GM12878 (cell line): ENCODE data around the gene STAG1. TPM values are rescaled to one million over a fixed set of nuclear protein-coding genes. Genes with fewer than 3 reads are reported as not detected.
A peak's percentile ranks its signal among the peaks of the same experiment; 100 is the strongest.

Experiments used
- ATAC-seq: fragments of 200-7000 bp; cut with Tn5 transposase; 3 replicates; pipeline ENCODE4 v1.9.1; 2020; ENCODE audit warnings: mild to moderate bottlenecking, moderate library complexity
- BruUV-seq: library from RNA; stranded (reverse); fragments of 400-500 nt; replicated peaks from 2 replicates; lab custom pipeline; 2021; lab: Mats Ljungman, UMichigan
- CTCF ChIA-PET: fragments of 300-600 bp; sonication (Branson Sonifier 250); formaldehyde crosslinking; extraction: SDS; loops from one replicate; lab custom pipeline; 2021; ENCODE audit warnings: inconsistent platforms; lab: Yijun Ruan, JAX
- POLR2A ChIA-PET: fragments of 350-600 bp; formaldehyde crosslinking; extraction: SDS; loops from one replicate; lab custom pipeline; 2021; ENCODE audit warnings: inconsistent platforms; lab: Charles Lee
- RAD21 ChIA-PET: fragments of 300-600 bp; sonication (Branson Sonifier 250); formaldehyde crosslinking; loops from one replicate; lab custom pipeline; 2023; ENCODE audit warnings: antibody characterized with exemption; ENCODE audit not compliant: unreplicated experiment; lab: Charles Lee
- SMC1A ChIA-PET: fragments of 300-600 bp; sonication (Branson Sonifier 250); formaldehyde crosslinking; loops from one replicate; lab custom pipeline; 2023; ENCODE audit not compliant: unreplicated experiment, uncharacterized antibody; lab: Charles Lee
- DNase-seq: peaks from one replicate; pipeline ENCODE4 v3.0.0-alpha.2; 2011; ENCODE audit warnings: low read depth, low spot score
- FAIRE-seq: peaks from 3 replicates; lab custom pipeline; 2011; peaks lifted over from hg19 to GRCh38; lab: Jason Lieb, UNC
- H2AFZ ChIP-seq: 2 replicates; pipeline ENCODE4 v1.6.0; 2011; ENCODE audit warnings: low read depth, low read length, control low read depth; ENCODE audit not compliant: control insufficient read depth
- H3K27ac ChIP-seq: 2 replicates; pipeline ENCODE4 v1.5.1; 2011; ENCODE audit warnings: control low read depth; ENCODE audit not compliant: control insufficient read depth, insufficient read depth
- H3K27me3 ChIP-seq, 2 experiments: replicated peaks in 1 of 2; 2 replicates each; pipeline versions ENCODE4 v1.6.0 to v1.6.1; 2011; ENCODE audit warnings: low read length in 1 of 2; ENCODE audit not compliant: control insufficient read depth in 2 of 2, insufficient read depth in 2 of 2
- H3K36me3 ChIP-seq, 2 experiments: 2 replicates each; pipeline ENCODE4 v1.5.1; 2011; ENCODE audit warnings: low read length in 1 of 2; ENCODE audit not compliant: control insufficient read depth in 2 of 2, insufficient read depth in 2 of 2
- H3K4me1 ChIP-seq: 2 replicates; pipeline ENCODE4 v1.6.1; 2011; ENCODE audit warnings: mild to moderate bottlenecking, low read length, moderate library complexity, mixed read lengths; ENCODE audit not compliant: control insufficient read depth, insufficient read depth
- H3K4me2 ChIP-seq: 2 replicates; pipeline ENCODE4 v1.6.0; 2011; ENCODE audit warnings: control low read depth; ENCODE audit not compliant: control insufficient read depth, insufficient read depth
- H3K4me3 ChIP-seq: fragments of 200-600 bp; sonication (generic); 2 replicates; pipeline ENCODE4 v1.5.1; 2016
- H3K79me2 ChIP-seq: 2 replicates; pipeline ENCODE4 v1.6.0; 2011; ENCODE audit warnings: low read length; ENCODE audit not compliant: control insufficient read depth, insufficient read depth
- H3K9ac ChIP-seq: 2 replicates; pipeline ENCODE4 v1.8.0; 2011; ENCODE audit warnings: low read length, control low read depth, mixed read lengths; ENCODE audit not compliant: control insufficient read depth, insufficient read depth
- H3K9me3 ChIP-seq: replicated peaks from 3 replicates; pipeline ENCODE4 v1.5.1; 2011; ENCODE audit warnings: mild to moderate bottlenecking, low read length; ENCODE audit not compliant: control insufficient read depth, insufficient read depth
- H4K20me1 ChIP-seq: 2 replicates; pipeline ENCODE4 v1.6.0; 2011; ENCODE audit not compliant: control insufficient read depth, insufficient read depth
- BHLHE40 ChIP-seq, 2 experiments: fragments of 450-650 bp in 1 of 2; IDR thresholded peaks; 2 replicates each; pipeline ENCODE4 v1.6.1; 2011 to 2017; ENCODE audit warnings: low read depth in 2 of 2, borderline replicate concordance in 1 of 2, improper control_type of control experiment in 1 of 2, low read length in 1 of 2, mild to moderate bottlenecking in 1 of 2
- PAX8 ChIP-seq: fragments of 450-650 bp; IDR thresholded peaks from 2 replicates; pipeline ENCODE4 v1.6.1; 2017; ENCODE audit warnings: mild to moderate bottlenecking, moderate library complexity
- RELB ChIP-seq: fragments of 450-650 bp; IDR thresholded peaks from 2 replicates; pipeline ENCODE4 v1.6.1; 2017; ENCODE audit warnings: low read depth, mild to moderate bottlenecking, moderate library complexity
- SMAD5 ChIP-seq: IDR thresholded peaks from 2 replicates; pipeline ENCODE4 v1.6.1; 2016; ENCODE audit warnings: antibody characterized with exemption, low read depth
- ZBTB40 ChIP-seq: fragments of 450-650 bp; IDR thresholded peaks from 2 replicates; pipeline ENCODE4 v1.6.1; 2016; ENCODE audit warnings: mild to moderate bottlenecking, moderate library complexity, borderline replicate concordance
- ZNF384 ChIP-seq: IDR thresholded peaks from 2 replicates; pipeline ENCODE4 v1.6.1; 2012; ENCODE audit warnings: low read depth, mild to moderate bottlenecking, low read length, improper control_type of control experiment, borderline replicate concordance
- WGBS: methylation state at CpG from one replicate; pipeline ENCODE4 v1.1.6; 2016; ENCODE audit warnings: low lambda C conversion rate; ENCODE audit not compliant: insufficient replicate concordance, insufficient coverage; ENCODE audit errors: missing lambda C conversion rate; 5-methylcytosine and 5-hydroxymethylcytosine counted together
- in situ Hi-C: fragments of 300-500 bp; cut with MboI; formaldehyde crosslinking; loops from 9 replicates; pipeline ENCODE4 v1.14.3; 2018; ENCODE audit warnings: mixed read lengths
- intact Hi-C: fragments of 100-400 bp; cut with micrococcal nuclease; formaldehyde crosslinking; loops from one replicate; pipeline ENCODE4 v1.14.2; 2022; ENCODE audit not compliant: unreplicated experiment
- polyA plus RNA-seq, 11 experiments: library from polyadenylated mRNA; depleted of rRNA in 4 of 11; unstranded in 6 of 11; stranded (reverse) in 5 of 11; fragments of >200 nt; fragmentation: Nextera tagmentation in 4 of 11; fragmentation: Illumina TruSeq in 1 of 11; extraction: Ambion mirVana in 4 of 11; extraction: Trizol in 1 of 11; gene quantifications; 1 replicate in 1 of 11; 2 replicates in 10 of 11; pipeline versions ENCODE4 v1.2.1 to v1.2.3, GENCODE V29; 2011 to 2016; ENCODE audit warnings: inconsistent platforms in 2 of 11, missing spikeins in 2 of 11, low read depth in 1 of 11
- total RNA-seq, 4 experiments: library from RNA; depleted of rRNA in 3 of 4; stranded (reverse); fragments of >200 nt in 3 of 4; fragmentation: Illumina TruSeq in 1 of 4; extraction: Trizol in 1 of 4; gene quantifications; 2 replicates each; pipeline versions ENCODE4 v1.2.1 to v1.2.3, GENCODE V29; 2013 to 2021

STAG1 gene
- total and polyA plus RNA-seq, 10 of the 15 experiments (the other 5 are each of a cell fraction or from before 2014, with no cell fraction given): 4.4 to 30.1 (median 20.2) TPM

GRCh38 chr3:136750897-136751315, 1.3 kb downstream of the STAG1 start:
- TSS peak; percentile 75 for BruUV-seq
- CTCF ChIA-PET: interaction anchor here (2.3 to 9.8 kb wide), 6 partner anchors 110 to 675 kb away, joined by 14 to 229 read pairs (median 42); partner anchors contain the start of genes MSL2 and NCK1
- WGBS: under 1% methylated on average over 9 of the region's 9 CpGs
- Histone ChIP-seq H3K4me3 (peak overlapping the region; percentile 77), H3K36me3 (no peaks in the 10 kb centered on the region), H4K20me1 (no peaks in the 10 kb centered on the region), H3K4me1 (peaks cover 19% of the 10 kb centered on the region), H3K9me3 (no peaks in the 10 kb centered on the region), H3K27me3 (no peaks in the 10 kb centered on the region), H3K9ac (peak overlapping the region; percentile 79), H2AFZ (peak overlapping the region; percentile 61; the same call in 1 of the 2 replicates), H3K4me2 (peak overlapping the region; percentile 92), H3K79me2 (peaks cover 67% of the 10 kb centered on the region), H3K27ac (peak overlapping the region; percentile 77)
- RAD21 ChIA-PET: interaction anchor here (3.0 to 8.7 kb wide), 4 partner anchors 110 to 555 kb away, joined by 53 to 200 read pairs (median 92); partner anchors contain the start of genes MSL2 and NCK1
- POLR2A ChIA-PET: interaction anchor here (3.8 kb wide), 1 partner anchor 110 kb away, joined by 41 read pairs; the partner anchor contains the start of gene NCK1
- intact Hi-C loops: loop anchor here (2.0 to 5.0 kb wide), 2 partner anchors 176 to 204 kb away; no protein-coding TSS in a partner anchor
- TF ChIP-seq SMAD5 (no peak), PAX8 (0 out of 2 replicates have a peak, but pooled peaks have one; percentile 24), ZBTB40 (peak; percentile 32; the same call in 1 of the 2 replicates), RELB (0 out of 2 replicates have a peak, but pooled peaks have one; percentile 18), BHLHE40 (IDR thresholded peaks at IDR 0.05; ENCODE audit: borderline replicate concordance in 1 of 2, low read depth in 2 of 2, low read length in 1 of 2) (no peak), ZNF384 (no peak)
- in situ Hi-C loops: loop anchor here (5.0 kb wide), 2 partner anchors 364 to 679 kb away; no protein-coding TSS in a partner anchor
- DNase-seq: no peak
- ATAC-seq: no peak
- no peak for FAIRE-seq
- SMC1A ChIA-PET: interaction anchor here (10.8 kb wide), 1 partner anchor 262 kb away, joined by 161 read pairs; no protein-coding TSS in a partner anchor
